ENCODE results near the gene ST14. TPM values are rescaled to one million over a fixed set of nuclear protein-coding genes. Genes with fewer than 3 reads are reported as not detected.
"Not testable (repeated sequence)": the region's sequence is repeated elsewhere in the genome, so short reads cannot be mapped to it uniquely, and the experiment has no call there.

ST14 gene
- total RNA-seq, 2 experiments from 2014 or later: not detected

DNA sequence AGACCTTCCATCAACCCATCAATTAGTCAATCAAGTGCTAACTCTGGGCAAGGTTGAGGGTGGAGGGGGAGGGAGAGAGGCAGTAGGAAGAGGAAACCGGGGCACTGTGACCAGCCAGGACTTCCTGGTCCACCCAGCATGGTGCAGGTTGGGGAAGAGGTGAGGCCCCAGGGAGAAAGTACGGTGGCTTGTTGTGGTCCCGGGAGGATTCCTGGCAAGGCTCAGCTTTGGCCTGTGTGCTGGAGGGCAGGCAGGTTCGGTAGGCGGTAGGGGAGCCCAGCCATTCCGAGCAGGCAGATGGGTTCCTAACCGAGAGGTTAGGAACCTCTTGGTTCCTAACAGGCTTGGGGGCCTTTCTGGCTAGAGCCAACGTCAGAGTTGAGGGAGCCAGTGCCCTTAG, 10.8 kb downstream of the ST14 start:
- H3K36me3 Mint-ChIP-seq: no peaks in the 10 kb centered on the region
- ChIA-PET CTCF (no interaction called here), POLR2A (no interaction called here)
- H3K4me3 Mint-ChIP-seq: no peak overlapping the region
- no peaks in the 10 kb centered on the region for H3K4me1 Mint-ChIP-seq (ENCODE audit: low read depth)
- no peak for DNase-seq
- peaks cover 9% of the 10 kb centered on the region for H3K9me3 Mint-ChIP-seq
- H3K27me3 Mint-ChIP-seq: peaks cover 21% of the 10 kb centered on the region
- no peak overlapping the region for H3K27ac Mint-ChIP-seq
- intact Hi-C loops (cut with micrococcal nuclease): no loop called here

DNA sequence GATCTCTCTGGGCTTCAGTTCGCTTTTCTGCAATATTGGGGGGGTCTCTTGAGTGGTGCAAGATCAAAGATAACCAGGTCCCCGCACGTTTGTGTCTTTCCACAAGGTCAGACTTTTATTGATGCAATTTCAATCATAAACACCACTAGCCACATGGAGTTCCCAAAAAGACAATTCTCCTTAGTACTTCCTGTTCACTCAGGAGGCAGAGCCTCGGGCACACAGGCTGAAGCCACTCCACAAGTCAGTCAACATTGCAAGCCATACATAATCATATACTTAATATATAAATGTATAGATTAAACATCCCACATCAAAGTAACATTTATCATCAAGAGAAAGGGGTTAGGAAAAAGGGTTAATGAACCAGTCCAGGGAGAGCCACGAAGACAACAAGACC, 12.0 kb downstream of the ST14 start:
- Mint-ChIP-seq H3K4me3 (no peak overlapping the region), H3K27me3 (peaks cover 16% of the 10 kb centered on the region), H3K36me3 (no peaks in the 10 kb centered on the region), H3K4me1 (ENCODE audit: low read depth) (no peaks in the 10 kb centered on the region), H3K27ac (no peak overlapping the region), H3K9me3 (peaks cover 12% of the 10 kb centered on the region)
- ChIA-PET POLR2A (no interaction called here), CTCF (no interaction called here)
- DNase-seq: no peak
- intact Hi-C loops (cut with micrococcal nuclease): no loop called here

DNA sequence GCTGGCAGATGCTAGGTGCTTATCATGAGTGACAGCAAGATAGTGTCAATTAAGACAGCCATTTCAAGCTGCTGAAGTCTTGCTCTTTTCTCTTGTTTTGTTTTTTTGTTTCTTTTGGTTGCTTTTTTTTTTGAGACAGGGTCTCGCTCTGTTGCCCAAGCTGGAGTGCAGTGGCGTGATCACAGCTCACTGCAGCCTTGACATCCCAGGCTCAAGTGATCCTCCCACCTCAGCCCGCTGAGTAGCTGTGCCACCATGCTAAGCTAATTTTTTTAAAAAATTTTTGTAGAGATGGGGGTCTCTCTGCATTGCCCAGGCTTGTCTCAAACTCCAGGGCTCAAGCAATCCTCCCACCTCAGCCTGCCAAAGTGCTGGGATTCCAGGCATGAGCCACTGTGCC, 12.4 kb downstream of the ST14 start:
- H3K4me3 Mint-ChIP-seq; DNase-seq; intact Hi-C loops (cut with micrococcal nuclease); POLR2A ChIA-PET; H3K4me1 Mint-ChIP-seq (ENCODE audit: low read depth); CTCF ChIA-PET; H3K36me3 Mint-ChIP-seq; H3K27ac Mint-ChIP-seq: not testable (repeated sequence)
- H3K9me3 Mint-ChIP-seq: peaks cover 12% of the 10 kb centered on the region
- peaks cover 16% of the 10 kb centered on the region for H3K27me3 Mint-ChIP-seq

DNA sequence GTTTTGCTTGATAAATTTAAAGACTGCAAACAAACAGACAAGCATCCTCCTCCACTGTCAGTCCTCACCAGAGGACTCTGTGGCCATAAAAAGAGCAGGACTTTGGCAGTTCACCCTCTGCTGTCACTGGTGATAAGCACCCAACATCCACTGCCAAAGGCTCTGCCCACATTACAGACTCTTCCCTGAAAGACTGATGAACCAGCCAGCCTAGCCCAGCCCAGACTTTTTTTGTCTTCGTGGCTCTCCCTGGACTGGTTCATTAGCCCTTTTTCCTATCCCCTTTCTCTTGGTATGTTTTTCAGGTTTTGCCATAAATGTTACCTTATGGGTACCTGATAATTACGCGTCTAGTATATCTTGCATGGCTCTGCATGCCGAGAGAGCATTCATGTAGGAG, 15.1 kb downstream of the ST14 start:
- ChIA-PET CTCF (no interaction called here), POLR2A (interaction anchor here (0.7 kb wide), 1 partner anchor 890 kb away, joined by 5 read pairs; no protein-coding TSS in a partner anchor)
- Mint-ChIP-seq H3K27ac (no peak overlapping the region), H3K27me3 (peaks cover 7% of the 10 kb centered on the region), H3K4me1 (ENCODE audit: low read depth) (no peaks in the 10 kb centered on the region), H3K36me3 (no peaks in the 10 kb centered on the region), H3K4me3 (no peak overlapping the region), H3K9me3 (peaks cover 12% of the 10 kb centered on the region)
- DNase-seq: no peak
- intact Hi-C loops (cut with micrococcal nuclease): no loop called here

DNA sequence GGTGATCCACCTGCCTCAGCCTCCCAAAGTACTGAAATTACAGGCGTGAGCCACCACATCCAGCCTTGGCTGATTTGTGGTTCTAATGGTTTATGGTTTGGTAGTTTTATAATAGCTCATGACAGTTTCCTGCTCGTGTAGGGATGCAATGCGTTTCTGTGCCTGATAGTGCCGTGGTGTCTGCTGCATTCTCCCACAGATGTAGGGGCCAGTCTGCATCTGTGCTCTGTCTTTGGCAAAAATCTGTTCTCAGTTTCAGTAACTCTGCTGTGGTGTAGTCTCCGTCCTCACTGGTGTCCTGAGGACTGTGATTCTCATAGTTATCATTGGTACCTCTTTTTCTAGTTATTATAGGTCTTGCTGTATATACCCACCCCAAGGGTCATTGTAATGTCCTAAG, 16.3 kb downstream of the ST14 start:
- Mint-ChIP-seq H3K9me3 (peaks cover 12% of the 10 kb centered on the region), H3K4me3 (no peak overlapping the region), H3K36me3 (no peaks in the 10 kb centered on the region), H3K4me1 (ENCODE audit: low read depth) (no peaks in the 10 kb centered on the region), H3K27ac (no peak overlapping the region), H3K27me3 (peaks cover 3% of the 10 kb centered on the region)
- intact Hi-C loops (cut with micrococcal nuclease): no loop called here
- ChIA-PET CTCF (no interaction called here), POLR2A (no interaction called here)
- DNase-seq: no peak

DNA sequence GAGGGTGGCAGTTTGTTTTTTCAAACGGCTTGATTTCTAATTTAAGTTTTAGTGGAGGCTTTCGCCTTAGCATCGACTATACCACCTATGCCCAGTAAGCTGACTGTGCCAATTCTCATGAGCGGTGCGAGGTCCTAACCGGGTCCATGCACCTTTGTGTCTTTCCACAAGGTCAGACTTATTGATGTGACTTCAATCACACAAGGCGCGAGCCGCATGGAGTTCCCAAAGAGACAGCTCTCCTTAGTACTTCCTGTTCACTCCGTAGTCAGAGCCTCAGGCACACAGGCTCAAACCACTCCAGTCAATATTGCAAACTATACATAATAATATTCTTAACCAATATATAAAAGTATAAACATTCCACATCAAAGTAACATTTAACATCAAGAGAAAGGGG, 18.2 kb downstream of the ST14 start:
- H3K9me3 Mint-ChIP-seq: peaks cover 12% of the 10 kb centered on the region
- H3K4me1 Mint-ChIP-seq (ENCODE audit: low read depth): no peaks in the 10 kb centered on the region
- POLR2A ChIA-PET: no interaction called here
- CTCF ChIA-PET: no interaction called here
- H3K27ac Mint-ChIP-seq: no peak overlapping the region
- H3K36me3 Mint-ChIP-seq: no peaks in the 10 kb centered on the region
- DNase-seq: no peak
- intact Hi-C loops (cut with micrococcal nuclease): no loop called here
- no peak overlapping the region for H3K4me3 Mint-ChIP-seq
- H3K27me3 Mint-ChIP-seq: peaks cover 3% of the 10 kb centered on the region

DNA sequence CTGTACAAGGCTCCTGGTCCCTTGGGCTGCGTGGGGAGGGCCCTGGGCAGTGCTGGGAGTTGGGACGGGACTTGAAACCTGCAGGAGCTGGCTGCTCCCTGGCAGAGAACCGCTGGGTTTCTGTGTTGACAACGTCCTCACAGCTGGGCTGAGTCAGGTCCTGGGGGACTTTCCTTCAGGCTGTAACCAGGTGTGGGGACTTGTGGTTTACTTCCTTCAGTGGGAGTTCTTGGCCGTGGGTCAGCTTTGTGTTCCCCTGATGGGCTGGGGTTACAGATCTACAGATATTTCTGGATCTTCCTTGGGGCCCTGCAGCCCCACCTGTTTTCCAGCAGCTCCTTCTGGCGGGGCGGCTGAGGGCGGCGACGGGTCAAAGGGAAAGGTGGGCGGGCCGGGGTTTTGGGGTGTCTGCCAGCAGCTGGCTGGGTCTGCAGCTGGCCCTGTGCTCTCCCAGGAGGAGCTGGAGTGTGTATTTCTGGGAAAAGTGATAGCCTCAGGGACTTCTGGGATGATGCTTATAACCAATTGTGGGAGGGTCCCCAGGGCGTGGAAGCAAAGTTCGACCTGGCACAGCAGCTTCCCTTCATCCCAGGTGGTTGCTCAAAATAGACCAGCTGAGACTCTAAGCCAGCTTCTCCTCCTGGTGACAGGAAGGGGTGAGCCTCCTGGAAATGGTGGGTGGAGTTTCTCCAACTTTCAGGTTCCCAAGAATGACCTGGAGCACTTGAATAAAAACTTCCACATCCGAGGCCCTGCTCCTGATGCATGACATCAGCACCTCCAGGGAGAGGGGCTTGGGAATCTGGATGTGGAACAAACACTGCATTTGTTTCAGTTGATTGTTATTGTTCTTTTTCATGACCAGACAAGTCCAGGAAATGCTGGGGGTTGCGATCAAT, 19.1 kb downstream of the ST14 start:
- Mint-ChIP-seq H3K27ac (no peak overlapping the region), H3K4me1 (ENCODE audit: low read depth) (no peaks in the 10 kb centered on the region), H3K4me3 (no peak overlapping the region), H3K36me3 (no peaks in the 10 kb centered on the region), H3K9me3 (peaks cover 12% of the 10 kb centered on the region), H3K27me3 (peaks cover 5% of the 10 kb centered on the region)
- DNase-seq: no peak
- CTCF ChIA-PET: no interaction called here
- intact Hi-C loops (cut with micrococcal nuclease): no loop called here
- POLR2A ChIA-PET: no interaction called here

DNA sequence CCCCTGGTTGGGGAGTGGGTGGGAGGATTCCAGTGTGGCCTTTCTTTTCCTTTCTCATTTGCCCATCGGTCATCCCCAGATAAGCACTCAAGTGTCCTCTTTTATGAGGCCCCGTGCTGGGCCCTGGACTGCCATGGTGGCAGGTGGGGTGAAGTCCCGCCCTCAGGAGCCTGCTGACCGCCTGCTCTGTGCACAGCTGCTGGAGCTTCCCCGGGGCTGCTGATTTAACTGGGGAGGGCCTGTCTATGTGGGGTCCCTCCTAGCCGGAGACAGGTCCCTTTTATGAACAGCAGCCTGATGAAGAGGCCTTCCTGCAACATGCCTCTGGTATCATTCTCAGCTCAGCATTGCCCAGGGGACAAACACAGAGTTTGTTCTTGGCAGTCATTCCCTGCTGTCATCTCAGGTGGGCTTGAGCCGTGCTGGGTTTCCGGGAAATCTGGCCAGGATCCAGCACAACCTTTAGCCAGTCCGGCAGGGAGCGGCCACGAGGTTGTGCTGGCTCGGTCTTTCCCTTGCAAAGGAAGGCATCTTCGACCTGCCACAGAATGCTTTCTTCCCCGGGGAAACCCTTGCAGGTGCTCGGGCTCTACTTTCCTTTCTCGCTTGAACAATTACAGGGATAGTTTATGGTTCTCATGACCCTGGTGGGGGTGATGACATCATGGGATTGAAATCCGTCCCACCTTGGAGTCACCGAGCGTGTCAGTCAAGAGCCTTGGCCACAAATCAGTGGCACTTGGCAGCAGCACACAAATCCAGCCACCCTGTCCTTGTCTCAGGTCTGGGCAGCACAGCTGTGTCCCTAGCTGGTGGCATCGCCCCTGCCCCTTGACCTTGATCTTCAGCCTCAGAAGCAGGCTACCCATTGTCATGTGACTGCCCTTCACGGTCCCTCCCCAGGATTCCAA, 20.1 kb downstream of the ST14 start:
- CTCF ChIA-PET: no interaction called here
- no peak overlapping the region for H3K4me3 Mint-ChIP-seq
- H3K36me3 Mint-ChIP-seq: no peaks in the 10 kb centered on the region
- H3K4me1 Mint-ChIP-seq (ENCODE audit: low read depth): no peaks in the 10 kb centered on the region
- H3K27me3 Mint-ChIP-seq: peaks cover 8% of the 10 kb centered on the region
- peaks cover 9% of the 10 kb centered on the region for H3K9me3 Mint-ChIP-seq
- intact Hi-C loops (cut with micrococcal nuclease): no loop called here
- no peak for DNase-seq
- H3K27ac Mint-ChIP-seq: no peak overlapping the region
- POLR2A ChIA-PET: no interaction called here

DNA sequence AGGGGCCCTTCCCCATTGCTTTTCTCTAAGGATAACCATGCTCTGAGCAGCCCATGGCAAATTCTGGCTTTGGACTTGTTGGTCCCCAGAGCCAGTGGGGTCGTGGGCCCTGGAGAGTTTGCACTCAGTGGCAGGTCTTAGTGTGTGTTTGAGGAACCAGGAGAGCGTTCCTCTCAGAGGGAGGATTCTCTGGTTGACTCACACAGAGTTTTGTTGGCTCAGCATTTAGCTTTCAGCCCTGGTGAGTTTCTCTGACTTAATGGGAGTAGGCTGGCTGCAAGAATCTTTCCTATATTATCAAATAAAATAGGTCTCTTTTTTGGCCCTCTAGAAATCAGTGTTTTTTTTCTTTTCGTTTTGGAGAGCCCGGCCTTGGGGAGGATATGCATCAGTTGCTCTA, 20.9 kb downstream of the ST14 start:
- ChIA-PET POLR2A (no interaction called here), CTCF (no interaction called here)
- Mint-ChIP-seq H3K27me3 (peaks cover 8% of the 10 kb centered on the region), H3K27ac (no peak overlapping the region), H3K9me3 (peaks cover 2% of the 10 kb centered on the region), H3K4me3 (no peak overlapping the region), H3K4me1 (ENCODE audit: low read depth) (no peaks in the 10 kb centered on the region), H3K36me3 (no peaks in the 10 kb centered on the region)
- DNase-seq: no peak
- intact Hi-C loops (cut with micrococcal nuclease): no loop called here

DNA sequence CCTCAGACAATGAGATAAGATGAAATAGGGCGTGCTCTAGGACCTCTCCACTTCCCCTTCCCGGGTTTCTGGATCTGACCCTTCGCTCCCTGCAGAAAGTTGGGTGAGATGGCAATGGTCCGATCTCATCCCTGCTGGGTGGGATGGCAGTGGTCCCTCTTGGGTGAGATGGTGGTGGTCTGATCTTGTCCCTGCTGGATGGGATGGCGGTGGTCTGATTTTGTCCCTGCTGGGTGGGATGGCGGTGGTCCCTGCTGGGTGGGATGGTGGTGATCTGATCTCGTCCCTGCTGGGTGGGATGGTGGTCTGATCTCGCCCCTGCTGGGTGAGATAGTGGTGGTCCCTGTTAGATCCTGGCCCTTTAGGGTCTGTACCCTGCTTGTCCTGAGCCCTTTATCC, 21.3 kb downstream of the ST14 start:
- CTCF ChIA-PET: no interaction called here
- peaks cover 7% of the 10 kb centered on the region for H3K27me3 Mint-ChIP-seq
- POLR2A ChIA-PET: no interaction called here
- H3K9me3 Mint-ChIP-seq: peaks cover 1% of the 10 kb centered on the region
- H3K4me1 Mint-ChIP-seq (ENCODE audit: low read depth): no peaks in the 10 kb centered on the region
- no peak overlapping the region for H3K4me3 Mint-ChIP-seq
- no peak overlapping the region for H3K27ac Mint-ChIP-seq
- intact Hi-C loops (cut with micrococcal nuclease): no loop called here
- DNase-seq: no peak
- no peaks in the 10 kb centered on the region for H3K36me3 Mint-ChIP-seq

DNA sequence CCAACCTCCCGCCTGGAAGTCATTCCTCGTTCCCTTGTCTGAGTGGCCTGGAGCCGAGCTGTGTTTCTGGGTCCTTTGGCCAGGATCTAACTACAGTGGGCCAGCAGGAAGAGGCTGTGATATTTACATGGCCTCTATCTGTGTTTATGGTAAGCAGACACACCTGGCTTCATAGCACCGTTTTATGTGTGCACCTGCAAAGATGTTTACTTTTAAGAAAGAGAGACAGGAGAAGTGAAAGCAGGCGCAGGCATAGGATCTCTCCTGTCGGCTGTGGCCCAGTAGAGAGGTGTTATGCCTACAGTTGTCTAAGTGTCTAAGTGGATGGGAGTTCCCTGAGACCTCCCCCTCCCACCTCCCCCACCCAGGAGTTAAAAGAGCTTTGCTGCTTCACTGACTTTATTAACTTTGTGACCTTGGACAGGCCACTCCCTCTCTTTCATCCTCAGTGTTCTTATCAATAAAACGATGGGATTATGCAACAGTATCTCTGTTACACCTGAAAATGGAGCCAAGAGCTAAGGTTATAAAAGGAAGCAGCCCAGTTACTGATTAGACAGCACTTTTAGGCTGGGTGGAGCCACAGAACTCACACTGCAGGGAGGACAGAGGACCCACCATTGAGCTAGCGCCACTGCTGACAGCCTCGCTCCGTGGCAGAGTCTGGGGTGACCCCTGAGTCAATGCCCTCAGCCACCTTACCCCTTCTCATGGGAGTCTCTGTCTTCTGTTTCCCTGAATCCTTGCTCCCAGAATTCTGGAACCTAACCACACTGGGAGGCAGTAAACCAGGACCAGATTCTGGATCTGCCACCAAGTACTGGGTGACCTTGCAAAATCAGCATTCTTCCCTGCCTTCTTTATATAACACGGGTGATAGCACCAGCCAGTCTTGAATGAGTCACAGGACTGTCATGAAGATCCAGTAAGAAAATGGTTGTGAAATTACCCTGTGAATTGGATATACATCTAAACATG, 22.0 kb downstream of the ST14 start:
- CTCF ChIA-PET: no interaction called here
- POLR2A ChIA-PET: no interaction called here
- Mint-ChIP-seq H3K27ac (no peak overlapping the region), H3K4me3 (no peak overlapping the region), H3K36me3 (no peaks in the 10 kb centered on the region), H3K27me3 (peaks cover 5% of the 10 kb centered on the region), H3K4me1 (ENCODE audit: low read depth) (no peaks in the 10 kb centered on the region), H3K9me3 (no peaks in the 10 kb centered on the region)
- intact Hi-C loops (cut with micrococcal nuclease): no loop called here
- no peak for DNase-seq
